Upper lobe of left lung (tissue), 4 donors: ENCODE results near the gene GLS2.

Source experiments
- POLR2A ChIP-seq, 4 donors: fragments of 450-650 bp; IDR thresholded peaks; one replicate each; pipeline ENCODE4 v1.5.1; 2016 to 2017; ENCODE audit warnings: antibody characterized with exemption in 4 of 4, mild to moderate bottlenecking in 2 of 4
- TF ChIP-seq, protein P1 (sequence below), 6 experiments: fragments of 450-650 bp in 4 of 6; fragments of 200-600 bp in 2 of 6; sonication (generic) in 2 of 6; IDR thresholded peaks; one replicate each; pipeline ENCODE4 v1.5.1; 2016 to 2019; ENCODE audit warnings: antibody characterized with exemption in 6 of 6

DNA sequence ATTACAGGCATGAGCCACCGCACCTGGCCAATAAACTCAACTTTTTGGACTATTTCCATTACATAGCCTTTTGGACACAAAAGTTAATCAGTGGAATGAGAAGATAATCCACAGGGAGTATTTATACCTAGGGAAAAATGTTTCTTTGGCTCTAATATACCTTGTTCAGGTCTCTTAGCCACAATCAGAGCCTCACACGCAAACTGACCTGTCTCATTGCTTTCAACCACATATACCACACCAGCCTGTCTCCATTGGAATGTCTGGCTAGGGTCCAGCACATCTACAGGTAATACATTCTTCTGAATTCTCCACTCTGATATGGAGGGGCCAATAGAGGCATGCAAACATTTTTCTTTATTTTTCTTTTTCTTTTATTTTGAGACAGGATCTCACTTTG, 29.9 kb upstream of the GLS2 start:
- TF ChIP-seq, protein P1, sequence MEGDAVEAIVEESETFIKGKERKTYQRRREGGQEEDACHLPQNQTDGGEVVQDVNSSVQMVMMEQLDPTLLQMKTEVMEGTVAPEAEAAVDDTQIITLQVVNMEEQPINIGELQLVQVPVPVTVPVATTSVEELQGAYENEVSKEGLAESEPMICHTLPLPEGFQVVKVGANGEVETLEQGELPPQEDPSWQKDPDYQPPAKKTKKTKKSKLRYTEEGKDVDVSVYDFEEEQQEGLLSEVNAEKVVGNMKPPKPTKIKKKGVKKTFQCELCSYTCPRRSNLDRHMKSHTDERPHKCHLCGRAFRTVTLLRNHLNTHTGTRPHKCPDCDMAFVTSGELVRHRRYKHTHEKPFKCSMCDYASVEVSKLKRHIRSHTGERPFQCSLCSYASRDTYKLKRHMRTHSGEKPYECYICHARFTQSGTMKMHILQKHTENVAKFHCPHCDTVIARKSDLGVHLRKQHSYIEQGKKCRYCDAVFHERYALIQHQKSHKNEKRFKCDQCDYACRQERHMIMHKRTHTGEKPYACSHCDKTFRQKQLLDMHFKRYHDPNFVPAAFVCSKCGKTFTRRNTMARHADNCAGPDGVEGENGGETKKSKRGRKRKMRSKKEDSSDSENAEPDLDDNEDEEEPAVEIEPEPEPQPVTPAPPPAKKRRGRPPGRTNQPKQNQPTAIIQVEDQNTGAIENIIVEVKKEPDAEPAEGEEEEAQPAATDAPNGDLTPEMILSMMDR (IDR thresholded peaks at IDR 0.05) = no peak
- no peak for TF ChIP-seq POLR2A (IDR thresholded peaks at IDR 0.05)
